ENCODE data around the gene ATG4B. TPM values are rescaled to one million over a fixed set of nuclear protein-coding genes. Genes with fewer than 3 reads are reported as not detected.

The ATG4B gene
- total and polyA plus RNA-seq, 9 of the 15 experiments (the other 6 are each of a cell fraction or from before 2014, with no cell fraction given): 5.9 to 58.8 (median 35.6) TPM

DNA sequence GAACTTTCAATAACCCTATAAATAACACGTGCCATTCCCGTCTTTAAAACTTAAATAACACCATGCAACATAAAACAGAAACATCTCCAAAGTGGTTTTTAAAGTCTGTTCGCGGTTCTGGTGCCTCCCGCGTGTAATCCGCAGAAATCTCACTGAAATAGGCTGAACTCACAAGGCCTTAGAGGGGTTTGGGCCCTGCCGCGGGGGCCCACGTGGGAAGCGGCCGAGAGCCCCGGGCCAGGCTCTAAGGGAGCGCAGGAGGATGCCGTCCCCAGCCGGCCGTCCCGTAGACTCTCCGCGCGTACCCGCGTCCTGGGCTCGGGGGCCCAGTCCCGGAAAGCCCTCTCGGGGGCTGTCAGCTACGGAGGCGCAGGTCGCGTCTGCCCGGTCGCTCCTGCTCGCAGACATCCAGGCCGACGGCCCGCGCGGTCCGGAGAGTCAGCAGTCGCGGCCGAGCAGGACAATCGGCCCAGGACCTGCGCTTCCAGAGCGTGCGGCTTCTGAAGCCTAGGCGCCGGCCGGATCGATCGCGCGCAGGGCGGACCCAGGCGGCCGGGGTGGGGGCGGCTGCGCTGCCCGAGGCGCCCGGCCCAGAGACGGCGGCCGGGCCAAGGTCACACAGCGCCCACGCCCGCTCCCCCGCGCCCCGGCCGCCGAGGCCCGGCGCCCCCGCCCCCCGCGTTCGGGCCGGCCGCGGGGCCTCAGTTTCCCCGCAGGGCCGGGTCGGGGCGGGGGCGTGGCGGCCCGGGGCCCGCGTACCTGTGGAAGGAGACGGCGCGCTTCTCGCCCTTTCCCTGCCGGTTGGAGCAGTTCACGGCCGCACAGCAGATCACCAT lies 1.1 kb upstream of the ATG4B start (continued):
- TF ChIP-seq L3MBTL2 (IDR thresholded peaks at IDR 0.05) (peak; percentile 29; the same call in 1 of the 2 replicates), HDAC8 (tag; IDR thresholded peaks at IDR 0.05) (no peak), RBM25 (IDR thresholded peaks at IDR 0.05; ENCODE audit: low read depth, low read length, severe bottlenecking) (peak; percentile 55), SMARCA5 (IDR thresholded peaks at IDR 0.05) (no peak), RBBP5 (IDR thresholded peaks at IDR 0.05; ENCODE audit: borderline replicate concordance, insufficient read depth, low read length, poor library complexity, severe bottlenecking) (peak; percentile 43), KLF10 (CRISPR knock-in tag; IDR thresholded peaks at IDR 0.05) (no peak), SRSF9 (IDR thresholded peaks at IDR 0.05; ENCODE audit: borderline replicate concordance, low read depth, low read length) (no peak), ZNF644 (tag; IDR thresholded peaks at IDR 0.05; ENCODE audit: low read depth) (no peak), SRSF3 (IDR thresholded peaks at IDR 0.05; ENCODE audit: insufficient read depth, low read length) (no peak)
- TF ChIP-seq, protein P1, sequence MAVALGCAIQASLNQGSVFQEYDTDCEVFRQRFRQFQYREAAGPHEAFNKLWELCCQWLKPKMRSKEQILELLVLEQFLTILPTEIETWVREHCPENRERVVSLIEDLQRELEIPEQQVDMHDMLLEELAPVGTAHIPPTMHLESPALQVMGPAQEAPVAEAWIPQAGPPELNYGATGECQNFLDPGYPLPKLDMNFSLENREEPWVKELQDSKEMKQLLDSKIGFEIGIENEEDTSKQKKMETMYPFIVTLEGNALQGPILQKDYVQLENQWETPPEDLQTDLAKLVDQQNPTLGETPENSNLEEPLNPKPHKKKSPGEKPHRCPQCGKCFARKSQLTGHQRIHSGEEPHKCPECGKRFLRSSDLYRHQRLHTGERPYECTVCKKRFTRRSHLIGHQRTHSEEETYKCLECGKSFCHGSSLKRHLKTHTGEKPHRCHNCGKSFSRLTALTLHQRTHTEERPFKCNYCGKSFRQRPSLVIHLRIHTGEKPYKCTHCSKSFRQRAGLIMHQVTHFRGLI (CRISPR knock-in tag; IDR thresholded peaks at IDR 0.05): no peak
- TF ChIP-seq, protein P2, sequence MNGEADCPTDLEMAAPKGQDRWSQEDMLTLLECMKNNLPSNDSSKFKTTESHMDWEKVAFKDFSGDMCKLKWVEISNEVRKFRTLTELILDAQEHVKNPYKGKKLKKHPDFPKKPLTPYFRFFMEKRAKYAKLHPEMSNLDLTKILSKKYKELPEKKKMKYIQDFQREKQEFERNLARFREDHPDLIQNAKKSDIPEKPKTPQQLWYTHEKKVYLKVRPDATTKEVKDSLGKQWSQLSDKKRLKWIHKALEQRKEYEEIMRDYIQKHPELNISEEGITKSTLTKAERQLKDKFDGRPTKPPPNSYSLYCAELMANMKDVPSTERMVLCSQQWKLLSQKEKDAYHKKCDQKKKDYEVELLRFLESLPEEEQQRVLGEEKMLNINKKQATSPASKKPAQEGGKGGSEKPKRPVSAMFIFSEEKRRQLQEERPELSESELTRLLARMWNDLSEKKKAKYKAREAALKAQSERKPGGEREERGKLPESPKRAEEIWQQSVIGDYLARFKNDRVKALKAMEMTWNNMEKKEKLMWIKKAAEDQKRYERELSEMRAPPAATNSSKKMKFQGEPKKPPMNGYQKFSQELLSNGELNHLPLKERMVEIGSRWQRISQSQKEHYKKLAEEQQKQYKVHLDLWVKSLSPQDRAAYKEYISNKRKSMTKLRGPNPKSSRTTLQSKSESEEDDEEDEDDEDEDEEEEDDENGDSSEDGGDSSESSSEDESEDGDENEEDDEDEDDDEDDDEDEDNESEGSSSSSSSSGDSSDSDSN (IDR thresholded peaks at IDR 0.05; ENCODE audit: borderline replicate concordance in 1 of 2, low read depth in 2 of 2, low read length in 2 of 2): peak; percentile 50 to 58; a peak in 2 of 4 replicates
- TF ChIP-seq, protein P3, sequence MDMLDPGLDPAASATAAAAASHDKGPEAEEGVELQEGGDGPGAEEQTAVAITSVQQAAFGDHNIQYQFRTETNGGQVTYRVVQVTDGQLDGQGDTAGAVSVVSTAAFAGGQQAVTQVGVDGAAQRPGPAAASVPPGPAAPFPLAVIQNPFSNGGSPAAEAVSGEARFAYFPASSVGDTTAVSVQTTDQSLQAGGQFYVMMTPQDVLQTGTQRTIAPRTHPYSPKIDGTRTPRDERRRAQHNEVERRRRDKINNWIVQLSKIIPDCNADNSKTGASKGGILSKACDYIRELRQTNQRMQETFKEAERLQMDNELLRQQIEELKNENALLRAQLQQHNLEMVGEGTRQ (CRISPR knock-in tag; IDR thresholded peaks at IDR 0.05): no peak
- TF ChIP-seq, protein P4, sequence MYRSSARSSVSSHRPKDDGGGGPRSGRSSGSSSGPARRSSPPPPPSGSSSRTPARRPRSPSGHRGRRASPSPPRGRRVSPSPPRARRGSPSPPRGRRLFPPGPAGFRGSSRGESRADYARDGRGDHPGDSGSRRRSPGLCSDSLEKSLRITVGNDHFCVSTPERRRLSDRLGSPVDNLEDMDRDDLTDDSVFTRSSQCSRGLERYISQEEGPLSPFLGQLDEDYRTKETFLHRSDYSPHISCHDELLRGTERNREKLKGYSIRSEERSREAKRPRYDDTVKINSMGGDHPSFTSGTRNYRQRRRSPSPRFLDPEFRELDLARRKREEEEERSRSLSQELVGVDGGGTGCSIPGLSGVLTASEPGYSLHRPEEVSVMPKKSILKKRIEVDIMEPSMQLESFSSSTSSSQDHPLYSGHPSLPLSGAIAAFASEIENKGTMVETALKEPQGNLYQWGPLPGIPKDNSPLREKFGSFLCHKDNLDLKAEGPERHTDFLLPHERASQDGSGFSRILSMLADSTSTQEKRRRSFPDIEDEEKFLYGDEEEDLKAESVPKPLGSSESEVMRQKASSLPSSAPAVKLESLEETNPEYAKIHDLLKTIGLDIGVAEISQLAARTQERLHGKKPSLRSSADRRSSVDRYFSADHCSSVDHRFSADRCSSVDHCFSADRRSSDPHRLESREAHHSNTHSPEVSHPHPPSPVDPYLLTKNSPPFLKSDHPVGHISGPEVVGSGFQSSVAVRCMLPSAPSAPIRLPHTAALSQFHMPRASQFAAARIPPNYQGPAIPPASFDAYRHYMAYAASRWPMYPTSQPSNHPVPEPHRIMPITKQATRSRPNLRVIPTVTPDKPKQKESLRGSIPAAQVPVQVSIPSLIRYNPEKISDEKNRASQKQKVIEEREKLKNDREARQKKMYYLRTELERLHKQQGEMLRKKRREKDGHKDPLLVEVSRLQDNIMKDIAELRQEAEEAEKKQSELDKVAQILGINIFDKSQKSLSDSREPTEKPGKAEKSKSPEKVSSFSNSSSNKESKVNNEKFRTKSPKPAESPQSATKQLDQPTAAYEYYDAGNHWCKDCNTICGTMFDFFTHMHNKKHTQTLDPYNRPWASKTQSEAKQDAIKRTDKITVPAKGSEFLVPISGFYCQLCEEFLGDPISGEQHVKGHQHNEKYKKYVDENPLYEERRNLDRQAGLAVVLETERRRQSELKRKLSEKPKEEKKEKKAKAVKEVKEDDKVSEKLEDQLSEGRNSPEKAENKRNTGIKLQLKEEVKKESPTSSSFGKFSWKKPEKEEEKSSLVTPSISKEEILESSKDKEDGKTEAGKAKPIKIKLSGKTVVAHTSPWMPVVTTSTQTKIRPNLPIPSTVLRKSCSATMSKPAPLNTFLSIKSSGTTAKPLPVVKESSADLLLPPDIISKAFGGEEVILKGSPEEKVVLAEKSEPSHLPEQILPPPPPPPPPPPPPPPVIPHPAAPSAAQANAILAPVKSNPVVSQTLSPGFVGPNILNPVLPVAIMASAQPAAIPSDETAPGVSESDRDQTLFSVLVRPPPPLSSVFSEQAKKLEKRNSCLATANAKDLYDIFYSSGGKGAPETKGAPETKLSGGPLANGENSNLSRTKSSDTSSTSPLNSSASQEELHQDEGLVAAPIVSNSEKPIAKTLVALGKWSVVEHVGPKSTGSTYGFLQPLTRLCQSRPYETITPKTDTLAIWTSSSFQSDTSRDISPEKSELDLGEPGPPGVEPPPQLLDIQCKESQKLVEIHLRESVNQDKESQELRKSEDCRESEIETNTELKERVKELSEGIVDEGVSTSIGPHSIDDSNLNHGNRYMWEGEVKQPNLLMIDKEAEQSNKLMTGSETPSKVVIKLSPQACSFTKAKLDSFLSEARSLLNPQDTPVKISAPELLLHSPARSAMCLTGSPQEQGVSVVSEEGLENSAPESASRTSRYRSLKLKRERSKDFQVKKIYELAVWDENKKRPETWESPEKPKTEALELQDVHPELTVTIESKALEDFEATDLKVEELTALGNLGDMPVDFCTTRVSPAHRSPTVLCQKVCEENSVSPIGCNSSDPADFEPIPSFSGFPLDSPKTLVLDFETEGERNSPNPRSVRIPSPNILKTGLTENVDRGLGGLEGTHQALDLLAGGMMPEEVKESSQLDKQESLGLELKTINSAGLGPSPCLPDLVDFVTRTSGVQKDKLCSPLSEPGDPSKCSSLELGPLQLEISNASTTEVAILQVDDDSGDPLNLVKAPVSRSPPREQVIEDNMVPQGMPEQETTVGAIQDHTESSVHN (IDR thresholded peaks at IDR 0.05; ENCODE audit: borderline replicate concordance in 1 of 2, low read depth in 1 of 2): no peak
